SK-N-SH (cell line): ENCODE results near the gene IGDCC3. TPM values are rescaled to one million over a fixed set of nuclear protein-coding genes. Genes with fewer than 3 reads are reported as not detected.

Source experiments
- CTCF ChIA-PET: fragments of 300-600, 350-600 bp; formaldehyde crosslinking; extraction: SDS; loops from one replicate; lab custom pipeline; 2021; lab: Yijun Ruan, JAX
- POLR2A ChIA-PET: fragments of 350-600 bp; sonication (Branson Sonifier 250); formaldehyde crosslinking; extraction: SDS; loops from one replicate; lab custom pipeline; 2020; ENCODE audit warnings: antibody characterized with exemption, inconsistent platforms; lab: Yijun Ruan, JAX
- DNase-seq: peaks from one replicate; pipeline ENCODE4 v3.0.0; 2012
- H2AFZ ChIP-seq: fragments of 200-600 bp; sonication (generic); 2 replicates; pipeline ENCODE4 v1.8.1; 2016; ENCODE audit warnings: antibody characterized with exemption, mild to moderate bottlenecking, low read depth
- H3F3A ChIP-seq: fragments of 200-600 bp; sonication (generic); replicated peaks from 2 replicates; pipeline ENCODE3; 2016; ENCODE audit warnings: antibody characterized with exemption, mild to moderate bottlenecking; ENCODE audit not compliant: insufficient read depth
- H3K27ac ChIP-seq, 2 experiments: fragments of 200-500 bp in 1 of 2; fragments of 200-600 bp in 1 of 2; sonication (Bioruptor generic) in 1 of 2; sonication (generic), shearing (Covaris generic) in 1 of 2; 2 replicates each; pipeline versions ENCODE4 v1.5.1 to v1.6.1; 2014 to 2016; ENCODE audit warnings: low read depth in 2 of 2, inconsistent platforms in 1 of 2, low read length in 1 of 2, mild to moderate bottlenecking in 1 of 2, mixed read lengths in 1 of 2
- H3K27me3 ChIP-seq: fragments of 200-600 bp; sonication (generic), shearing (Covaris generic); 2 replicates; pipeline ENCODE4 v1.6.1; 2016; ENCODE audit warnings: mixed run types; ENCODE audit not compliant: insufficient read depth
- H3K36me3 ChIP-seq, 2 experiments: fragments of 200-500 bp in 1 of 2; fragments of 200-600 bp in 1 of 2; sonication (Bioruptor generic) in 1 of 2; sonication (generic) in 1 of 2; replicated peaks in 1 of 2; 2 replicates each; pipeline versions ENCODE3 to v1.5.1; 2014 to 2016; ENCODE audit warnings: low read length in 1 of 2, mild to moderate bottlenecking in 1 of 2; ENCODE audit not compliant: insufficient read depth in 2 of 2, control insufficient read depth in 1 of 2
- H3K4me1 ChIP-seq, 2 experiments: fragments of 200-500 bp in 1 of 2; fragments of 200-600 bp in 1 of 2; sonication (Bioruptor generic) in 1 of 2; sonication (generic), shearing (Covaris generic) in 1 of 2; 2 replicates each; pipeline versions ENCODE4 v1.5.1 to v1.6.1; 2014 to 2016; ENCODE audit warnings: low read depth in 1 of 2, low read length in 1 of 2, mixed run types in 1 of 2; ENCODE audit not compliant: insufficient read depth in 2 of 2, control insufficient read depth in 1 of 2
- H3K4me2 ChIP-seq: fragments of 200-600 bp; sonication (generic), shearing (Covaris generic); 2 replicates; pipeline ENCODE4 v1.6.1; 2017; ENCODE audit warnings: mixed run types
- H3K4me3 ChIP-seq, 2 experiments: fragments of 200-500 bp in 1 of 2; fragments of 200-600 bp in 1 of 2; sonication (Bioruptor generic) in 1 of 2; sonication (generic), shearing (Covaris generic) in 1 of 2; 2 replicates each; pipeline versions ENCODE4 v1.5.1 to v1.8.1; 2014 to 2016; ENCODE audit warnings: low read depth in 2 of 2, inconsistent platforms in 1 of 2, low read length in 1 of 2, mild to moderate bottlenecking in 1 of 2, mixed read lengths in 1 of 2, moderate library complexity in 1 of 2
- H3K79me2 ChIP-seq: fragments of 200-600 bp; sonication (generic); 2 replicates; pipeline ENCODE4 v1.8.1; 2017; ENCODE audit warnings: mild to moderate bottlenecking; ENCODE audit not compliant: insufficient read depth
- H3K9ac ChIP-seq: fragments of 200-600 bp; sonication (generic); 2 replicates; pipeline ENCODE4 v1.6.1; 2017; ENCODE audit warnings: mixed run types
- H3K9me2 ChIP-seq: fragments of 200-600 bp; sonication (generic); 2 replicates; pipeline ENCODE4 v1.6.1; 2017; ENCODE audit warnings: mixed run types
- H3K9me3 ChIP-seq: fragments of 200-600 bp; sonication (generic); 2 replicates; pipeline ENCODE4 v1.6.1; 2017; ENCODE audit warnings: mixed run types, mild to moderate bottlenecking, moderate library complexity
- H4K20me1 ChIP-seq: fragments of 200-600 bp; sonication (generic); 2 replicates; pipeline ENCODE4 v1.6.1; 2017; ENCODE audit warnings: mild to moderate bottlenecking, mixed run types; ENCODE audit not compliant: insufficient read depth
- EP300 ChIP-seq, 2 experiments: IDR thresholded peaks; 2 replicates each; pipeline versions ENCODE4 v1.4.0 to v1.6.1; 2012; ENCODE audit warnings: borderline replicate concordance in 1 of 2, low read depth in 1 of 2, low read length in 1 of 2
- FOXM1 ChIP-seq: IDR thresholded peaks from 2 replicates; pipeline ENCODE4 v1.4.0; 2012; ENCODE audit warnings: low read depth, mild to moderate bottlenecking
- GATA2 ChIP-seq: sonication (generic); formaldehyde crosslinking; IDR thresholded peaks from 2 replicates; pipeline ENCODE4 v1.5.0; 2020; ENCODE audit warnings: mild to moderate bottlenecking, missing genetic modification reagents
- IRF3 ChIP-seq: fragments of 150-350 bp; IDR thresholded peaks from 2 replicates; pipeline ENCODE4 v1.6.1; 2016; ENCODE audit warnings: mild to moderate bottlenecking, low read depth, low read length
- JUND ChIP-seq: IDR thresholded peaks from 2 replicates; pipeline ENCODE4 v1.4.0; 2012
- MAX ChIP-seq: IDR thresholded peaks from 2 replicates; pipeline ENCODE4 v1.4.0; 2012; ENCODE audit warnings: low read depth
- NFIC ChIP-seq: IDR thresholded peaks from 2 replicates; pipeline ENCODE4 v1.4.0; 2012; ENCODE audit warnings: borderline replicate concordance
- PBX3 ChIP-seq: IDR thresholded peaks from 2 replicates; pipeline ENCODE4; 2012
- POLR2AphosphoS5 ChIP-seq: IDR thresholded peaks from 2 replicates; pipeline ENCODE4 v1.6.1; 2012; ENCODE audit warnings: low read depth, low read length
- RFX5 ChIP-seq: IDR thresholded peaks from 2 replicates; pipeline ENCODE4 v1.6.1; 2012; ENCODE audit warnings: mild to moderate bottlenecking, improper control_type of control experiment, low read length
- SIN3A ChIP-seq: IDR thresholded peaks from 2 replicates; pipeline ENCODE4 v1.6.1; 2012; ENCODE audit warnings: low read depth, mild to moderate bottlenecking, low read length, moderate library complexity, borderline replicate concordance
- SMC3 ChIP-seq: IDR thresholded peaks from 2 replicates; pipeline ENCODE4 v1.6.1; 2012; ENCODE audit warnings: low read depth, low read length, improper control_type of control experiment
- TAF1 ChIP-seq: IDR thresholded peaks from 2 replicates; pipeline ENCODE4 v1.6.1; 2012; ENCODE audit warnings: low read depth, mild to moderate bottlenecking, low read length, moderate library complexity, borderline replicate concordance
- USF1 ChIP-seq: IDR thresholded peaks from 2 replicates; pipeline ENCODE4 v1.4.0; 2012; ENCODE audit warnings: low read depth, borderline replicate concordance
- USF2 ChIP-seq: fragments of 150-350 bp; IDR thresholded peaks from 2 replicates; pipeline ENCODE4 v1.6.1; 2017; ENCODE audit warnings: antibody characterized with exemption, low read length, low read depth, borderline replicate concordance
- ZBTB33 ChIP-seq: IDR thresholded peaks from 2 replicates; pipeline ENCODE4 v1.4.0; 2012; ENCODE audit warnings: low read depth, borderline replicate concordance
- WGBS: methylation state at CpG from one replicate; pipeline ENCODE4 v1.1.6; 2017; ENCODE audit warnings: low lambda C conversion rate; 5-methylcytosine and 5-hydroxymethylcytosine counted together
- polyA plus RNA-seq, 3 experiments: library from polyadenylated mRNA; depleted of rRNA; stranded (reverse); fragments of >200 nt; gene quantifications; 2 replicates each; pipeline ENCODE4 v1.2.3, GENCODE V29; 2012

Gene IGDCC3
- polyA plus RNA-seq, 1 of the 3 experiments (the other 2 are of a cell fraction) = 0.43 TPM

- Histone ChIP-seq H2AFZ (no peak overlapping the region), H3K27me3 (no peaks in the 10 kb centered on the region), H3K9me3 (no peaks in the 10 kb centered on the region), H4K20me1 (no peaks in the 10 kb centered on the region), H3K9ac (no peak overlapping the region), H3K4me3 (no peak overlapping the region), H3F3A (no peaks in the 10 kb centered on the region), H3K4me2 (no peak overlapping the region), H3K79me2 (no peaks in the 10 kb centered on the region), H3K9me2 (no peaks in the 10 kb centered on the region), H3K4me1 (peaks cover 6 to 8% of the 10 kb centered on the region in 2 experiments; a peak in 3 of 4 replicates), H3K36me3 (no peaks in the 10 kb centered on the region), H3K27ac (no peak overlapping the region)
- DNase-seq = no peak
- TF ChIP-seq EP300 (IDR thresholded peaks at IDR 0.05; ENCODE audit: borderline replicate concordance in 1 of 2, low read depth in 1 of 2, low read length in 1 of 2) (no peak), RFX5 (no peak), USF1 (no peak), USF2 (no peak), GATA2 (CRISPR knock-in tag) (no peak), SMC3 (no peak), POLR2AphosphoS5 (no peak), IRF3 (no peak), PBX3 (no peak), MAX (no peak), JUND (no peak), FOXM1 (no peak), TAF1 (no peak), NFIC (no peak), ZBTB33 (no peak), SIN3A (no peak)
- POLR2A ChIA-PET = no interaction called here
- CTCF ChIA-PET = interaction anchor here (2.8 to 7.4 kb wide), 3 partner anchors 16 to 32 kb away, joined by 8 to 71 read pairs (median 10); no protein-coding TSS in a partner anchor
- 73% methylated on average over 8 of the region's 8 CpGs for WGBS
Observed at GRCh38 chr15:65416845-65417416, 39.1 kb upstream of the IGDCC3 start.
